WI38 (cell line): Measurements from ENCODE around the gene ZNRF1.
"Not testable (repeated sequence)": the region's sequence is repeated elsewhere in the genome, so short reads cannot be mapped to it uniquely, and the experiment has no call there.

Experiments
- H3K4me3 ChIP-seq: 2 replicates; pipeline ENCODE4 v1.5.1; 2011; ENCODE audit warnings: low read depth, mild to moderate bottlenecking, control low read depth, low read length
- CTCF ChIP-seq: IDR thresholded peaks from 2 replicates; pipeline ENCODE4 v1.5.1; 2012; ENCODE audit warnings: low read depth, mild to moderate bottlenecking, control low read depth, low read length

The ZNRF1 gene

DNA sequence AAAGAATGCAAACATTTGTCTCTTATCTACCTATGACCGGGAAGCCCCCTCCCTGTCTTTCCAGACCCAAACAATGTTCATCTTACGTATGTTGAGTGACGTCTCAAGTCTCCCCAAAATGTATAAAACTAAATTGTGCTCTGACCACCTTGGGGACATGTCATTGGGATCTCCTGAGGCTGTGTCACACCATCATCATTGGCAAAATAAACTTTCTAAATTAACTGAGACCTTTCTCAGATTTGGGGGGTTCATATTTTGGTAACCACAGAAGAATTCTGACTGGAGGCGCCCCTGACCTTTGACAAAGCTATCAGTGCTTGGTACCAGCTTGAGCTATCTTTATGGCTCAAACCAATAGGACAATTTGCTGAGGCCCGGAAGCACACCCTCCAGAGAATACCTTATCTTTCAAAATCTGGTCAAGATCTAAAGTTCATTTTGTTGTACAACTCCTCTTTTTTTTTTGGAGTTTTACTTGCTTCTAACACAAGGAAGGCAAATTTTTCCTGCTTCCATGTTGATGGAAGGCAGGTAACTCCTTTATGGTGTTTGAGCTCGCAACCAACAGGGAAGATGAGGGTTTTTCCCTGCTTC, 120.2 kb downstream of the ZNRF1 start:
- H3K4me3 ChIP-seq, result no peak overlapping the region
- TF ChIP-seq CTCF, result no peak

DNA sequence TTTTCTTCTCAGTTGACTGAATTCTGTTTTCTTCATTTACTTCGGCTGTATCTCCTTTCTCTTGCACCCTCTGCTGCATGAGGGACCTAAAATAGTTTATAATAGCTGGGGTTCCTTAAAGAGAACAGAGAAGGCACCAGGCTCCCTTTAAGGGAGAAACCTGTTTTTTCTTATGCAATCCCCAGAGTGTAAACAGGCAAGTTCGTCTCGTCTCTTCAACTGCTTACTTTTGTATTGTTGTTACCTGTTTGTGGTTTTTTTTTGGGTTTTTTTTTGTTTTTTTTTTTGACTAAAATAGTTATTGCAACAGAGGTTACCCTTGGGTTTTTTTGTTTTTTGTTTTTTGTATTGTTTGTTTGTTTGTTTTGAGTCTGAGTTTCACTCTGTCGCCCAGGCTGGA, 121.4 kb downstream of the ZNRF1 start:
- H3K4me3 ChIP-seq, result no peak overlapping the region
- no peak for TF ChIP-seq CTCF

DNA sequence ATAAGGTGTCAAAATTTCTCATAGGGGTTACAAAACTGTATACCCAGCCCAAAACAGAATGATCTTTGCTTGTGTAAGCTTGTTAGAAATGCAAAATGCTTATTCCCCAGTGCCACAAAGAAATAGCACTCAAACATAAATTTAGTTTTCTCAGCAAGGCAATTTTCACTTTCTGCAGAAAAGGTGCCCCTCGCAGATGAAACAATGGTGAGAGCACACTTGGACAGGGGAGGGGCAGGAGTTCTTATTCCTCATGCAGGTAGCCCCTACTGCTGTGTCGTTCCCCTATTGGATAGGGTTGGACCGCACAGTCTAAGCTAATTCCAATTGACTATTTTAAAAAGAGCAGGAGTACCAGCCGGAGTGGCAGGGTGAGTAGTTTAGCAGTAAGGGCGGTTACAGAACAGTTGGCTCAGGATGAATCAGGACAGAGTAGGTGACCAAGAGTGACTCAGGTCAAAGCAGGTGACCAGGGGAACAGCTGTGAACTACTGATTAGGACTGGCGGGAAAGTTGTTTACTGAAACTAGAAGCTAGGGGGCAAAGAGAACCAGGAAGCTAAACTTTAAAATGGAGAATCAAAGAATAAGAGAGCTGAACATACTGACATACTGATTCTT, 123.2 kb downstream of the ZNRF1 start:
- no peak for TF ChIP-seq CTCF
- H3K4me3 ChIP-seq, result no peak overlapping the region

DNA sequence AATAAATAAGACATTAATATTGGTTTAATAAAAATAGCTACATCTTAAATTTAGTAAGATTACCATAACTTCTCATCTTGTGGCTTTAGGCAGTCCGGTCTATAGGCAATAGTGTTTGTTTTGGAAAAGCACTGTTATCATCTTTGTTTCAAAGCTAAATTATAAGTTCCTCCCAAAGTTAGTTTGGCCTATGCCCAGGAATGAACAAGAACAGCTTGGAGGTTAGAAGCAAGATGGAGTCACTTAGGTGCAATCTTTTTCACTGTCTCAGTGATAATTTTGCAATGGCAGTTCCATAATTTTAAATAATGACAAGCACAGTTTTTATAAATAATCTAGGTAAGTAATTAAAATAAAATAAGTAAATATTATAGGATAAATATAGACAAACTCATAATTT, 123.8 kb downstream of the ZNRF1 start:
- no peak for TF ChIP-seq CTCF

DNA sequence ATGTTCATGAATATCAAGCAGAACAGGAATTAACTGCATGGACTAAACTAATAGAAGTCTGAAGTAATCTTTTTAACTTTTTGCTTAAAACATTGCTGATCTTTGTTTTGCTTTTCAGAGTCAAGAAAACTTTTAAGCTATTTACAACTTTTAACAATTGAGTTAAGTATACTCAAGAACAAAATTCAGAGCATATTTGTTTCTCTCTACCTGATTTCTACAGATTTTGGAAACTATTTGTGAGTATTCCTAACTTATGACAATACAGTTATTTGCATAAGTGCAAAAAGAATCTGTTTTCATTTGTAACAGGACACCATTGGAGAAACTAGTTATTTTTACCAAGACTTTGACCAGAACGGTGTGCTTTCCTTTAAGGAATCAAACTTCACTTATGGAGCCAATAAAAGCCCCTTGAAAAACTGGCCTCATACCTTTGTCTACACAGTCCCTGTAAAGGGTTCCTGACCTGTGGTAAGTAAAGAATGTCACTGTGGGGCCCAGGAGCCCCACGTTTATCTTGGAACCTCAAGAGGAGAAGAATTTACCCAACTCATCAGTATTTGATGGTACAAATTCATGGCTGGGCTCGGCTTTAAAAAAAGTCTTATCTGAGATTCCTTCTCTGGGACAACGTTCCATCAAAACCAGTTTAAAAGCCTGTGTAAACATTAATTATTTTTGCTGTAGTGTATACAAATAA, 129.0 kb downstream of the ZNRF1 start:
- no peak overlapping the region for H3K4me3 ChIP-seq
- TF ChIP-seq CTCF, result no peak

More for the DNA sequence above, 123.8 kb downstream of the ZNRF1 start:
- no peak overlapping the region for H3K4me3 ChIP-seq

GRCh38 chr16:75129421-75130149, 130.8 kb downstream of the ZNRF1 start:
- H3K4me3 ChIP-seq, result not testable (repeated sequence)

DNA sequence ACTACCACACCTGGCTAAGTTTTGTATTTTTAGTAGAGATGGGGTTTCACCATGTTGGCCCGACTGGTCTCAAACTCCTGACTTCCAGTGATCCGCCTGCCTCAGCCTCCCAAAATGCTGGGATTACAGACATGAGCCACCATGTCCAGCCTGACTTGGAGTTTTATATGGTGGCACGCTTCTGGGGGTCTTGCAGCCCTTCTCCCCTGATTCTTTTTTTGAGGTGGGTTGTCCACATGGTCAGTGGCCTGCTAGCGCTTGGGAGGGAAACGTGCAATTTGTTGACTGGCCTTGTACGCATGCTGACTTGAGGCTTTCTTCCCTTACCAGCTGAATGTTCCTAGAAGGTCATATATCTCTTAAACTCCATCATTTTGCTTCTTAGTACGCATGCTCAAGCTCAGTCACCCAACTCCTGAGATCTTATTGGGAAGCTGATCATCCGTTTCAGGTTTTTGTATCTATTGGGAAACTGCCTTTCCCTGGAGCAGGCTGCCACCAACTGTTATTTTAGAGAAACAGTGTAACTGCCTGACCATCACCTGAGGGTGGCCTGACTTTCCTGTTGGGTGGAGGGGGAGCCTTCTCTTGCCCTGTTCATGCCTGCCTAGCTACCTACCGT, 131.4 kb downstream of the ZNRF1 start:
- H3K4me3 ChIP-seq, result no peak overlapping the region
- TF ChIP-seq CTCF, result no peak
